GM19239 (cell line): ENCODE data around the gene ZNF428.
"Not testable (repeated sequence)": the region's sequence is repeated elsewhere in the genome, so short reads cannot be mapped to it uniquely, and the experiment has no call there.

Experiments
- DNase-seq: peaks from one replicate; pipeline ENCODE4 v3.0.0; 2011; ENCODE audit warnings: low spot score; ENCODE audit not compliant: insufficient read length
- FAIRE-seq: peaks from 2 replicates; lab custom pipeline; 2011; peaks lifted over from hg19 to GRCh38; lab: Jason Lieb, UNC

Gene ZNF428, protein sequence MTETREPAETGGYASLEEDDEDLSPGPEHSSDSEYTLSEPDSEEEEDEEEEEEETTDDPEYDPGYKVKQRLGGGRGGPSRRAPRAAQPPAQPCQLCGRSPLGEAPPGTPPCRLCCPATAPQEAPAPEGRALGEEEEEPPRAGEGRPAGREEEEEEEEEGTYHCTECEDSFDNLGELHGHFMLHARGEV

DNA sequence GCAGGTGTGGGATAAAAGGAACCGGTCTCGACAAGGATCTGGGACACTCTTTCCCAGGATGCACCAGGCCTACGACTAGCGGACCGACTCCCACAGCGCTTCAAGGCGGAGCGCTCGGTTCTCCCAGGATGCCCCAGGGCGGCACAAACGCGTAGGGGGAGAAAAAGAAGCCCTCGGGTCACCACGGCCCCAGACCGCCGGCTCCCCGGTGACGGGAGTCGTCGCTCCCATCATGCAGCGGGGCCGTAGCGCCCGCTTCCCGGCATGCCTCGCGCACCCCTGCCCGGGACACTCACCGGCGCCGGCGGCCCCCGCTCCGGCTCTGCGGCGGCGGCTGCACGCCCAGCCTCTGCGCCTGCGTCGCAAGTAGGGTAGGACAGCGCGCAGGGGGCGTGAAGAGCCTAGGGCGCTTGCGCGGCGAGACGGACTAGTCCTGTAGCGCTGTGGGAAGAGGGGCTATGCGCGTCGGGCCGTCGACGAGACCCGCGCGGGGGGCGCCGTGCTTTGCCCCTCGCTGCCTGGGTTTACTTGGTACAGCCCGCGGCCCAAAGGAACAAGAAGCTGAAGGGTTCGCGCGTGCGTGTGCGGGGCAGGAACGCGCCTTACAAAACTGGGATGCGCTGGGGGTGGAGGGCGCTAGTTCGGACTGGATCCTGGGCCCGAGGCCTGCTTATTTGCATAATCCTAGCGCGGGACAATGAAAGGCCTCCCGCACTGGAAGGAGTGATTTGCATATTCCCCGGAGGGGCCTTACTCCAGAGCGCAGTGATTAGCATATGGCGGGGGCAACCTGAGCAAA is at the start of gene ZNF428:
Gene ZNF428 (minus strand): TSS at position 368 of the 799 bp plus-strand sequence. CDS start 5,325 bp downstream, outside the sequence.
- FAIRE-seq (peak; percentile 96), DNase-seq (peak; percentile 93)

DNA sequence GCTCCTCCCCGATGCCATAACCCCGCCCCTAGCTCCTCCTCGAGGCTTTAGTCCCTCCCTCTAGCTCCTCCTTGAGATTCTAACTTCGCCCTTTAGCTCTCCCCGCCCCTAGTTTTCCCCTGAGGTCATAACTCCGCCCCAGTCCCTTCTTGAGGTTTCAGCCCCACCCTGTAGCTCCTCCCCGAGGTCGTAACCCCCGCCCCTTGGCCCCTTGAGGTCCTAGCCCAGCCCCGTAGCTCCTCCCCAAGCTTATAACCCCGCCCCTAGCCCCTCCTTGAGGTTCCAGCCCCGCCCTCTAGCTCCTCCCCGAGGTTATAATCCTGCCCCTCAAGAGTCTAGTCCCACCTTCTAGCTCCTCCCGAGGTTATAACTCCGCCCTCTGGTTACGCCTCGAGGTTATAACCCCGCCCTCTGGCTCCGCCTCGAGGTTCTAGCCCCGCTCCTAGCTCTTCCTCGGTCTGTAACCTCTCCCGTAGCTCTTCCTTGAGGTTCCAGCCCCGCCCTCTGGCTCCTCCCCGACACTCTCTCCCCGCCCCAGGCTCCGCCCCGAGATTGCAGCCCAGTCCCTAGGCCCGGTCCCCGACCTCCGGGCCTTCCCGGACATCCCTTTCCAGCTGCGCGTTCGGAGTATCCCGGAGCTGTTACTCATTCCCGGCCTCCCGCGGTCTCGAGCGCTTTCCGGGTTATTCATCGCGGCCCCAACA is 49.1 kb upstream of the ZNF428 start:
- FAIRE-seq = peak; percentile 93
- peak; percentile 85 for DNase-seq

DNA sequence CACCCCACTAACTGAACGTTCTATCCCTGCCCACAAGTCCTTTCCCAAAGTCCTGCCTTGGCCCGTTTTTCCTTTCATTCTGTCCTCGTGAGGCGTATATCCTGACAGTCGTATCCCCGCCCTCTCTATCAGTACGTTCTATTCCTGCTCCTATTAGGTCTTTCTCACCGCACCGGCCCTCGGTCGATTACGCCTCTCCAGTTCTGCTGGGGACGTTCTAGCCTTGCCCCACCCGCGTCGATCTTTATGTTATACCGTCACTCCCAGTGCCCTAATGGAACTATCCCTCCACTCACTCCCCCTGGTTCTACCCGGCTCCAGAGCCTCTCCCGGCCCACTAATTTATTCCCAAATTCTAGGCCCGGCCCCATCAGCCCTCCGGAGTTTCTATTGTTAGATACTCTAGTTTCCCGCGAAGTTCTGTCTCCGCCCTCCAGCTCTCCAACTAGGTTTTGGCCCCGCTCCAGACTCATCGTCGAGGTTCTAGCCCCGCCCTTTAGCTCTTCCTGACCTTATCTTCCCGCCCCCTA is 48.5 kb upstream of the ZNF428 start:
- peak; percentile 8 for FAIRE-seq

DNA sequence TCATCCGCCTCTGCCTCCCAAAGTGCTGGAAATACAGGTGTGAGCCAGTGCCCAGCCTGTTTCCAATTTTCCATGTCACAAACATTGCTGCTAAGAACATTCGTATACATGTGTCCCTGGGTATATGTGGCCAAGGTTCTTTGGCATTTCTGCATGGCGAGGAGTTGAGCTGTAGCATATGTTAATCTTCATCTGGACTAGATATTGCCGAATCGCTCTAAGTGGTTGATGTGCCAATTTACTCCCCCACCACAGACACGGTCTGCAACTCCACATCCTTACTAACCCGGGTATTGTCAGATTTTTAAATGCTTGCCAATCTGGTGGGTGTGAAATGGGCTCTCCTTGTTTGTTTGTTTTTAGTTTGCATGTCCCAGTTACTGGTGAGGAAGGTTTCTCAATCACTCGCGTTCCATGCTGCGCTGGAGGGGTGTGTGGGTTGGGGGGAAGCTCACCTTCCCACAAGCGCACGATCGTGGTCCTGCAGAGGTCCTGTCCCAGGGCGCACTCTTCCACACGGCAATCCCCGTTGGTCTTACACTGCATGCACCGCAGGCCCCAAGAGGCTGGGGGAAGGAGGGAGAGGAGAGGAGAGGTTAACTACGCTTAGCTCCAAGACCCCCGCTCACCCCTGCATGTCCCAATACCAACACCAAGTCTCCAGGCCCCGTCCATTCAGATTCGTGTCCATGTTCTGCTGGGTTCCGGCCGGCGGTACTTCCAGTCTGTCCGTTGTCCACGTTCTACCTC is 47.9 kb upstream of the ZNF428 start:
- no peak for DNase-seq
- no peak for FAIRE-seq

More for the DNA sequence above, 48.5 kb upstream of the ZNF428 start:
- DNase-seq = no peak

DNA sequence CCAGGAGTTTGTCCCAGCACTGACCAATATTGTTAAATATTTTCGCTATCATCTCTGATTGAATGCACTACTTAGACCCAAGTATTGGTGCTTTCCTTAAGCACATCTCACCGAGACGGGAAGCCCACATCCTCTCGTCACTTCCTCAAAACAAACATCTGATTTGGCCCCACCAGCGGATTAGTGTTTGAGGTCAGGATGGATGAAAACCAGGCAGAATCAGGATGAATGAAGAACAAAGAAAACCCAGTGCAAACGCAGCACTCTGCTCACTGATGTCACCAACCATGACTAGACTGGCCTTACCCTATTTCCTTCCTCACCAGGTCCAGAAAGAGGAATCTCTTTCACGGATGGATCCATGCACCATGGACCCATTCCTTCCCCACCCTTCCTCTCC is 44.6 kb upstream of the ZNF428 start:
- peak; percentile 44 for FAIRE-seq
- no peak for DNase-seq

DNA sequence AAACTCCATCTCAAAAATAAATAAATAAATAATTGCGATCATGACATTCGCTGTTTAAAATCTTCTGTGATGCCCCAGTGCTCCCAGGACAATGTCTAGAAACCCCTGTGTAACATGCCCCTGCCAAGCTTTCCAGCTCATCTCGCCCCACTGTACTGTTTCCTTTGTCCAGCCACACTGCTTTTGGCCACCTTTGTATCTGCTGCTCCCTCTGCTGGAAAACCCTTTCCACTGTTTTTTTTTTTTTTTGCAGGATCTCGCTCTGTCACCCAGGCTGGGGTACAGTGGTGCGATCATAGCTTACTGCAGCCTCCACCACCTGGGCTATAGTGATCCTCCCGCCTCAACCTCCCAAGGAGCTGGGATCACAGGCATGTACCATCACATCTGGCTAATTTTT is 43.1 kb upstream of the ZNF428 start:
- no peak for FAIRE-seq
- no peak for DNase-seq

DNA sequence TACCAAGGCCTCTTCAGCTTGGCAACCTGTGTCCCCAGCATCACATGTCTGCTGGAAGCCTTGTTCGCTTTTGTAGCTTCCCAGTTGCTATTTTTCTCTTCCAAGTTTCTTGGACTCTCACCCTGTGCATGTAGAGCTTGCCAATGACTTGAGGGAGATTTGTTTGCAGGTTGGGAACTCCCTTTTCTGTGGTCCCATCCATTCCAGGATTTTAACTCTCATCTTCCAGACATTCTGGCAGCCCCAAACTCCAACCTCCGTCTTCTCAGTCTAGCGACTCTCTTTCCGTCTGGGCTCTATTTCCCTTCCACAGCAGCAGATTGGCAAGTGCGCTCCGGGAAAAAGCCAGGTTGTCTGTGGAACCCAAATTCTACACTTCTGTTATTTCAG is 41.5 kb upstream of the ZNF428 start:
- DNase-seq (no peak), FAIRE-seq (no peak)

DNA sequence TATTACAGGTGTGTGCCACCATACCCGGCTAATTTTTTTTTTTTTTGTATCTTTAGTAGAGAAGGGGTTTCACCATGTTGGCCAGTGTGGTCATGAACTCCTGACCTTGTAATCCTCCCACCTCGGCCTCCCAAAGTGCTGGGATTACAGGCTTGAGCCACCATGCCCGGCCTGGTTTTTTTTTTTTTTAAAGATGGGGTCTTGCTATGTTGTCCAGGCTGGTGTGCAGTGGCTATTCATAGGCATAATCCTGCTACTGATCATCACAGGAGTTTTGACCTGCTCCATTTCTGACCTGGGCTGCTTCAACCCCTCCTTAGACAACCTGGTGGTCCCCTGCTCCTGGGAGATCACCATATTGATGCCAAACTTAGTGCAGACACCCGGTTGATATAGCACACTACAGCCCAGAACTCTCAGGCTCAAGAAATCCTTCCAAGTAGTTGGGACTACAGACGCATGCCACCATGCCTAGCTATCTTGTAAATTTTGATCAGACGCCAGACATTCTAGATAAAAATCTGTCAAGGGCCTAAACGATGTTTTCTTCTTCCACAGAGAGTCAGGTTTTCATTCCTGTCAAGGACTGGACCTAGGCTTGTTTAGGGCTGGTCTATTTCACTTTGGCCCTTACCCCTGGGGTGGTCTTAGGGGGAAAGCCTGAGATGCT is 41.0 kb upstream of the ZNF428 start:
- DNase-seq (no peak), FAIRE-seq (no peak)

DNA sequence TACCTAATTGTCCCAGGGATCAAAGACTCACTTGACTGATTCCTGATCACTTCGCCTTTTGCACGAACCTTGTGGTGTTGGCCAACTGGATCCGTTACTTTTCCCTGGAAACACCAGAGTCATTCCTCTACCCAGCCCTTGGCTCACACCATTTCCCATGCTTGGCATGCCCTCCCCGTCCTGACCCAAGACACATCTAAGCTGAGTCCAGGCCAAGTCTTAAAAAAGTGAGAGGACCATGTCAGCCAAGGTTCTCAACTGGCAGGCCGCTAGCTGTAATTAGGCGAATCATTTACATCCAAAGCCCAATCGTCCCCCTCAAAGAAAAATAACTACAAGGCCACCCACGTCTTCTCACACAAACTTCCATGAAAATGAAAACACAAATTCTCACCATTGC is 39.1 kb upstream of the ZNF428 start:
- DNase-seq (no peak), FAIRE-seq (no peak)

DNA sequence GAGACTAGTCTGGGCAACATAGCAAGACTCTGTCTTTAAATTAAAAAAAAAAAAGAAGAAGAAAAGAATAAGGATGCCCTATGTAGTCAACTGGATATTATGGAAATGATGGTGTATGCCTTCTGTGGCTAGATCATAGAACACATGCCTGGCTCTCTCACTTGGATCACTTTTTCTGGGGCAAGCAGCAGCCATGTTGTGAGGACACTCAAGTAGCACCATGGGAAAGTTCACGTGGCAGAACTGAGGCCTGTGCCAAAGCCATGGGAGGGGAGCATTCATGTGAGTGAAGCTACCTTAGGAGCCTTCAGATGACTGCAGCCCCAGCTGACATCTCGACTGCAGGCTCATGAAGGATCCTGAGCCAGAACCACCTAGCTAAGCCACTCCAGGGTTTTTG is 38.6 kb upstream of the ZNF428 start:
- no peak for FAIRE-seq
- DNase-seq = no peak

DNA sequence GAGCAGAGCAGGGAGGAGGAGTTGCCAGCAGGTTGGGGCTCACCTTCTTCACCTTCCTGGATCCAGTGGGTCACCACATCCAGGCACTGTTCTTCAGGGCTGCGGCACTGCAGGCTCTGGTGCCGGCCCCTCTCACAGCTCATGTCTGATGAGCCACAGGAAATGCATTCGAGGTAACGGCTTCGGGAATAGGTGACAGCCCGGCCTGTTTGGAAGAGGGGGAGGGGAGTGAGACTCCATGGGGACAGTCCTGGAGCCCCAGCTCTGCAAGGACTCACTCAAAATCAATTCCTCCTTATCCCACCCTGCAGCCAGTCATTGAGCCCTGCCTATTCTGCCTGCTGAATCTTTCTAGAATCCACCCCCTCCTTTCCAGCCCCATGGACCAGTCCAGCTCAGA is 37.0 kb upstream of the ZNF428 start:
- no peak for FAIRE-seq

DNA sequence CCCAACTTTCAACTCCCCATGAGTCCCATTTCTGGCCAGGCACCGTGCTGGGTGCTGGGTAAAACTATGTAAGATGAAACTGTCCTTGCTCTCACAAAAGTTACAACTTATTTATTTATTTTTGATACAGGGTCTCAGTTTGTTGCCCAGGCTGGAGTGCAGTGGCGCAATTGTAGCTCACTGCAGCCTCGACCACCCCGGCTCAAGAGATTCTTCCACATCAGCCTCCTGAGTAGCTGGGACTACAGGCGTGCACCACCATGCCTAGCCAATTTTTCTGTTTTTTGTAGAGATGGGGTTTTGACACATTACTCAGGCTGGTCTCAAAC is 33.1 kb upstream of the ZNF428 start:
- DNase-seq (no peak), FAIRE-seq (no peak)

More for the DNA sequence above, 37.0 kb upstream of the ZNF428 start:
- no peak for DNase-seq

DNA sequence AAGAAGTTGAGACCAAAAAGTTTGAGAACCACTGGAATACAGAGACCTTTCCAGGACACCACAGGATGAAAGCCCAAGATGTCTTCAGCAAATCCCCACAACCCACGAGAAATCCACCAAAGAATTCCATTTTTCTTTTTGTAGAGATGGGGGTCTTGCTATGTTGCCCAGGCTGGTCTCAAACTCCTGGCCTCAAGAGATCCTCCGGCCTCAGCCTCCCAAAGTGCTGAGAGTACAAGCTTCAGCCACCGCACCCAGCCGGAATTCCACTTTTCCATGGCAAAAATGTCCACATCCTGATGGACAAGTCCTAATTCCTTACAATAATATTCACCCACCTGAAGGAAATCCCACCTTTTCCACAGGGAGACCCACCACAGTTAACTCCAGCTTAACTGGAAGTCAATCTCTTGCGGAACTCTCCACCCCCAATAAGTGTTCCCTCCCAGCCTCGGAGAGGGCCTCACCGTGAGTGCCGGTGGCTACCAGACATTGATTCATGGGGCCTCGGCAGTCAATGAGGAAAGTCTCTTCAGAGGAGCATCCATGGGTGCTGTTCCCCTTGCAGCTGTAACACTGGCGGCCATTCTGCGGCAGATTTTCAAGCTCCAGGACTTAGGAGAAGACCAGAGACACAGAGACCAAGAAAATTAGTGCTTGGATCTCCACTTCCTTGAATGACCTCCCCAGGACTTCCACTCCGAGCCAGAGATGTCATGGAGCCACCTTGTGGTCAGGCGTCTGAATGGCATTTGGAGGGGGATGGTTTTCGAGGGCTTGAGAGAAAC is 32.5 kb upstream of the ZNF428 start:
- peak; percentile 60 for DNase-seq
- peak; percentile 84 for FAIRE-seq

DNA sequence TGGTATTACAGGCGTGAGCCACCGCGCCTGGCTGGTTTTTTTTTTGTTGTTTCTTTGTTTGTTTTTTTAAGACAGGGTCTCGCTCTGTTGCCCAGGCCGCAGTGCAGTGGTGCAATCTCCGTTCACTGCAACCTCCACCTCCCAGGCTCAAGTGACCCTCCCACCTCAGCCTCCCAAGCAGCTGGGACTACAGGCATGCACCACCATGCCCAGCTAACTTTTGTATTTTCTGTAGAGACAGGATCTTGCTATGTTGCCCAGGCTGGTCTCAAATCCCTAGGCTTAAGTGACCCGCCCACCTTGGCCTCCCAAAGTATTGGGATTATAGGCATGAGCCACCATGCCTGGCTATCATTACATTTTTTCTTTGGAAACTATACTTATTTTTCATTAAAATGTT is 30.8 kb upstream of the ZNF428 start:
- FAIRE-seq, DNase-seq: not testable (repeated sequence)

DNA sequence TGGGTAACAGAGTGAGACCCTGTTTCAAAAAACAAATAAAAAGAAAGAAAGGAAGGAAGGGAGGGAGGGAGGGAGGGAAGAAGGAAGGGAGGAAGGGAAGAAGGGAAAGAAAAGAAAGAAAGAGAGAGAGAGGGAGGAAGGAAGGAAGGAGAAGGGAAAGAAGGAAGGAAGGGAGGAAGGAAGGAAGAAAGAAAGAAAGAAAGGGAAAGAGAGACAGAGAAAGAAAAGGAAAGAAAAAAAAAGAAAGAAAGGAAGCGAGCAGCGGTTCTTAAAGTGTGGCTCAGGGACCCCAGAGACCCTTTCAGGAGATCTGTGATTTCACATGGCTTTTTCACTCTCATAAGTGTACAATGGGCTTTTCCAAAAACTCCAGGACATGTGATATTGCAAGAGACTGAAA is 30.1 kb upstream of the ZNF428 start:
- FAIRE-seq (no peak), DNase-seq (no peak)

DNA sequence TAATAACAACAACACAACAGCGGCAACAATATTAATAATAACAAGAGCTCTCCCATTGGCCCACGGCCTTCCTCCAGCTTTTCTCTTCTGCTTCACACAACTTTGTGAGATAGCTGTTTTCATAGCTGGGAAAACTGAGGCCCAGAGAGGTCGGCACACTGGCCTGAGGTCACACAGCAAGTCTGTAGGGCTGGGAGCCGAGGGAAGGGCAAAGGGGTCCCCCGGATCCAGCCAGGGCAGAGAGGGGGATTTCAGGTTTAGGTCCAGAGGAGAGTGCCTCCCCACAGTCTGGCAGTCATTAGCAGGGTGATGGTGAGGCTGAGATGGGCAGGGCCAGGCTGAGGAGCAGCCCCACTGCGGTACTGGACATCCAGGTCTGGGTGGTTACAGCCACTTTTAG is 29.2 kb upstream of the ZNF428 start:
- FAIRE-seq (no peak), DNase-seq (no peak)

DNA sequence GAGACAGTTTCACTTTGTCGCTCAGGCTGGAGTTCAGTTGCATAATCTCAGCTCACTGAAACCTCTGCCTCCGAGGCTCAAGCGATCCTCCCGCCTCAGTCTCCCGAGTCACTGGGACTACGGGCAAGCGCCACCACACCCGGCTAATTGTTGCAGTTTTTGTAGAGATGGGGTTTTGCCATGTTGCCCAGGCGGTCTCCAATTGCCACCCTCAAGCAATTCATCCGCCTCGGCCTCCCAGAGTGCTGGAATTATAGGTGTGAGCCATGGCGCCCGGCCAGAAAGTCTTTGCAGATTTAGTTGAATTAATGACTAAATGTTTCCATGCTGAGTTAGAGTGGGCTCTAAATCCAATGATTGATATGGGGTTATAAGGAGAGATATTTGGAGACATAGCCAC is 24.8 kb upstream of the ZNF428 start:
- FAIRE-seq (no peak), DNase-seq (no peak)

DNA sequence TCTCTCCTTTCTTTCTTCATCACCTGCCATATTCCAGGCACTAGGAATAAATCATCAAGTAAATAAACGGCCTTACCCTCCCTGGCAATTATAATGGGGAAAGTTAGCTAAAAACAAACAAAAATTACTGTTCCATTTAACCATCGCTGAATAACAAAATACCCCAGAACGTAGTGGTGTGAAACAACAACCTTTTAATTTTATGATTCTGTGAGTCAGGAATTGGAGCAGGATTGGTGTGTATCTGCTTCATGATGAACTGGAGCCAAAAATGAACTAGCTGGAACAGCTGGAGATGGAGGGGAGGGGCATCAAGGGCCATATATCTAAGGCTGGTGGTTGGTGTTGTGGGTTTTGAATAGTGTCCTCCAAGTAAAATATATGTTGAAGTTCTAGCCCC is 23.9 kb upstream of the ZNF428 start:
- FAIRE-seq = no peak
- no peak for DNase-seq

DNA sequence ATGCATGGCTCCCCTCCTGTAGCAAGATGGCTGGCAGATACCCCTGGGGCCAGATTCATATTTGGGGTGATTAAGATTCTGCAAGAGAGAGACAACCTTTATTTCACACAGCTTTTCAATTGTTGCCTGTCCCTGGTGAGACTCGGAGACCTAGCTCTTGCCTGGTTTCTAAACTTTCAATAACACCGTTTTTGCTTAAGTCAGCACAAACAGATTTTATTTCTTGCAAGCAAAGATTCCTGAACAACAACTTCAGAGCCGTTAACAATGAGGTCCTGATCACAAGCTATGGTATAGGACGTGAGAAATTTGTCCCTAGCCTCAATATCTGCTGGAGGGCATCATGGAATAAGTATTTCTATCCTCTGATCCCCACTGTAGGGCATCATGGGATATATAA is 23.1 kb upstream of the ZNF428 start:
- no peak for FAIRE-seq
- DNase-seq = no peak
